CD4-positive, alpha-beta T cell treated with Interleukin-4 for 4 hours (primary cell): Measurements from ENCODE around the gene CDCA7.
"Not testable (repeated sequence)": the region's sequence is repeated elsewhere in the genome, so short reads cannot be mapped to it uniquely, and the experiment has no call there.

Experiments
- DNase-seq: peaks from one replicate; pipeline ENCODE4 v3.0.0-alpha.2; 2020

Gene CDCA7

GRCh38 chr2:173370198-173370597 is 15.5 kb downstream of the CDCA7 start:
- peak; percentile 23 for DNase-seq

GRCh38 chr2:173371023-173371422 is 16.4 kb downstream of the CDCA7 start:
- DNase-seq = no peak

GRCh38 chr2:173373290-173373689 is 18.6 kb downstream of the CDCA7 start:
- DNase-seq = no peak

- DNase-seq = no peak
Observed at GRCh38 chr2:173374634-173375033, 20.0 kb downstream of the CDCA7 start.

- not testable (repeated sequence) for DNase-seq
Observed at GRCh38 chr2:173385534-173385933, 30.9 kb downstream of the CDCA7 start.

GRCh38 chr2:173386021-173386737 is 31.5 kb downstream of the CDCA7 start:
- no peak for DNase-seq

GRCh38 chr2:173386738-173387065 is 32.0 kb downstream of the CDCA7 start:
- no peak for DNase-seq

- DNase-seq = no peak
Observed at GRCh38 chr2:173387079-173387478, 32.4 kb downstream of the CDCA7 start.

- DNase-seq = no peak
Observed at GRCh38 chr2:173387660-173388059, 33.0 kb downstream of the CDCA7 start.

- DNase-seq = no peak
Observed at GRCh38 chr2:173388795-173389194, 34.1 kb downstream of the CDCA7 start.

- no peak for DNase-seq
Observed at GRCh38 chr2:173390036-173390435, 35.4 kb downstream of the CDCA7 start.

- no peak for DNase-seq
Observed at GRCh38 chr2:173392731-173393130, 38.1 kb downstream of the CDCA7 start.

- no peak for DNase-seq
Observed at GRCh38 chr2:173393186-173393585, 38.5 kb downstream of the CDCA7 start.

- DNase-seq = no peak
Observed at GRCh38 chr2:173393636-173394035, 39.0 kb downstream of the CDCA7 start.

- DNase-seq = no peak
Observed at GRCh38 chr2:173394091-173394974, 39.7 kb downstream of the CDCA7 start.

GRCh38 chr2:173395567-173396351 is 41.1 kb downstream of the CDCA7 start:
- no peak for DNase-seq

GRCh38 chr2:173397539-173397938 is 42.9 kb downstream of the CDCA7 start:
- no peak for DNase-seq

- no peak for DNase-seq
Observed at GRCh38 chr2:173399229-173399628, 44.6 kb downstream of the CDCA7 start.

- DNase-seq = no peak
Observed at GRCh38 chr2:173400760-173401159, 46.1 kb downstream of the CDCA7 start.

GRCh38 chr2:173401716-173402326 is 47.1 kb downstream of the CDCA7 start:
- DNase-seq = no peak

GRCh38 chr2:173402405-173402974 is 47.8 kb downstream of the CDCA7 start:
- peak; percentile 68 for DNase-seq
